G401 (cell line): ENCODE results near the gene TWF2. TPM values are rescaled to one million over a fixed set of nuclear protein-coding genes. Genes with fewer than 3 reads are reported as not detected.
A peak's percentile ranks its signal among the peaks of the same experiment; 100 is the strongest.
"Not testable (repeated sequence)": the region's sequence is repeated elsewhere in the genome, so short reads cannot be mapped to it uniquely, and the experiment has no call there.

Source experiments
- DNase-seq: peaks from one replicate; pipeline ENCODE4 v3.0.0-alpha.2; 2015; ENCODE audit warnings: low spot score
- in situ Hi-C: cut with HindIII; loops from 2 replicates; pipeline ENCODE4 v1.10.0; 2016; ENCODE audit warnings: low sequenced_read_pairs, mixed read lengths
- total RNA-seq: library from RNA; depleted of rRNA; stranded (reverse); fragments of >200 nt; shearing (Covaris generic); gene quantifications from 2 replicates; pipeline ENCODE4 v1.2.3, GENCODE V29; 2014; rRNA removed

TWF2 gene
- total RNA-seq = 237 and 258 TPM in 2 replicates

DNA sequence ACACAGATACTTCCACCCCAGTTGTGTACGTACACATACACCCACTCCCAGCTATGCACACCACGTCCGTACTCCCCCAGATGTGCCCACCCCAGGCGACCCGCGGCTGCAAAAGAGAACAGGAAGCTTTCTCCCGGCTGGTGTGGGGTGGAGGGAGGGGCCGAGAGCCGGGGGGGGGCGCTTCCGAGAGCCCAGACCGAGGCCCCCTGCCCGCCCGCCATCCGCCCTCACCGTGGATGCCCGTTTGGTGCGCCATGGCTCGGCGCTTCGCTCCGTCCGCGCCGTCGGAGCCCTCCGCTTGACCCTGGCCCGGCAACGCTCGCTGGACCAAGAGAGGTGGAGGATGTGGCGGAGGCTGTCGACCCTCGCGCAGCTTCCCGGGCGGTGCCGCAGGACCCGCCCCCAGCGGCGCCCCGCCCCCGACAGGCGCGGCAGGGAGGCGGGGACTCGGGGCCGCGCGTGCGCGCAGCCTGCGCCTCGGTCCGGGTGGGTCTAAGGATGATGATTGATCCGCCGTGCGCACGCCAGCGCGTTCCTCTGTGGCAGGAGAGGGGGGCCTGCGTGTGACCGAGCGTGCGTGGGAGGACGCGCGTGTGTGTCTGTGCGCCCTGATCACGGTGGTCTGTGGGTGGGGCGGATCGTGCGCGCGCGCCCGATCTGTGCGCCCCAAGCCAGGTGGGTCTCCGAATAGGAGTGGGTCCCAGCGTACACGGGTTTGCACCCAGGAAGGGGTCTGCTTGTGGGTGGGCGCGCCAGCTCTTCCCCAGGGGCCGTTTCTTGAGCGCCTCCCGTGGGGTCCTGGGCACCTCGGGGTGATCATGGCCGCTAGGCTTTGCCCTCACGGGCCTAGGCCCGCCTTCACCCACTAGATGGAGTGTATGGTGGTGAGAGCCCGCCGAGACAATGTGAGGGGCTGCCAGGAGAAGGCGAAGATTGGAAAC, at the start of gene TWF2:
Gene TWF2 (minus strand): TSS at position 398 of the 941 bp plus-strand sequence. CDS start 142 bp downstream, at position 256.
- in situ Hi-C loops = no loop called here
- DNase-seq = peak; percentile 77

DNA sequence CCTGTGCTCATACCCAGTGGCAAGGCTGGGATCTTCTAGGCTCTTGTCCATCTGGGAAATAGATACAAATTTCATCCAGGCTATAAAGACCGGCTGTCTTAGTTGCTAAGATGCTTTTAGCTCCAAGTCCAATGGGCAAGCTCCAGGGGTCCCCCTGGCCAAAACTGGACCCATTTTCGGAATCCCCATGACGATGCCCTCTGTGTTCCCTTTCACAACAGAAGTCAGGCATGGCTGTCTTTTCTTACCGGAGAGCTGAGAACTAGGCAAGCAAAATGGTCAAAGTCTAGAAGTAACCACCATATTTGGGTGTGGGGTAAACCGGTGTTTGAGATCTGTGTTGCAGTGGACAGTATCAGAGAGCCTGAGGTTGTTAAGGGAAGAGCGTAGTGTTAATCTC, 49.7 kb upstream of the TWF2 start:
- in situ Hi-C loops = no loop called here
- no peak for DNase-seq

DNA sequence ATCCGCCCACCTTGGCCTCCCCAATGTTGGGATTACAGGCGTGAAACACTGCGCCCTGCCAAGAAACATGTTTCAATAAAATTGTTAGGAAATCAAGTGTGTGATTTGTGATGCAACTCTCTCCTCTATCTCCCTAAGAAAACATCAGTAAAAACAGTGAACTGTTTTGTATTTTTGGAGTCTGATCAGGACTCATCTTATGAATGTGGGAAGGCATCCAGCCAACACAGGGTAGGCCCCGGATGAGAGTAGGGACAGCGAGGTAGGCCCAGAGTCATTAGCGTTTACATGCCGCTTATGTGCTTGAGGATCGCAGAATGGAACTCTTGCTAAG, 47.8 kb upstream of the TWF2 start:
- in situ Hi-C loops = no loop called here
- no peak for DNase-seq

DNA sequence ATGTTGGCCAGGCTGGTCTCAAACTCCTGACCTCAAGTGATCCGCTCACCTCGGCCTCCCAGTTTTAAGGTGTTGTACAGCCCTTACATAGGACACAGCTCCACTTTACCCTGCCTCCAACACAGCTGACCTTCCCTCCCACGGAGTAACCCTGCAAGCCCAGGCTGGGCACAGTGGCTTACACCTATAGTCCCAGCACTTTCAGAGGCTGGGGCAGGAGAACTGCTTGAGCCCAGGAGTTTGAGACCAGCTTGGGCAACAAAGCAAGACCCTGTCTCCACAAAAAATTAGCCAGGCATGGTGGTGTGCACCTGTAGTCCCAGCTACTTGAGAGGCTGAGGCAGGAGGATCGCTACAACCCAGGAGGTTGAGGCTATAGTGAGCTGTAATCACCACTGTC, 45.1 kb upstream of the TWF2 start:
- DNase-seq, in situ Hi-C loops: not testable (repeated sequence)

DNA sequence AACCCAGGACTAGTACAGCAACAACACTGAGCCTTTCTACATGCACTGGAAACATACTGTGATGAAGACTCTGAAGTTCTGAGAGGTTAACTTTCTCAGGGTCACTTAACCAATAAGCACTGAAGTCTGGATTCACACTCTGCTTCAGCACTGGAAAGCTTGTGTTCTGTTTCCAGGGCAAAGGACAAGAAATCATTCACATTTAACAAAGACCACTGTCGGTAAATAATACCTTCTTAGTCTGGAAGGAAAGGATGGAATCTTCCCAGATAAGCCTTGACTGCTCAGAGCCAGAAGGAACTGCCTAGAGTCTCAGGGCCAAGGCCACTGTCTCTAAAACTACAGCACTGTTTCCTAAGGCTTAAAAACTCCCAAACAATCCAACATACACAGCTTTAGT, 44.3 kb upstream of the TWF2 start:
- in situ Hi-C loops = no loop called here
- peak; percentile 25 for DNase-seq

DNA sequence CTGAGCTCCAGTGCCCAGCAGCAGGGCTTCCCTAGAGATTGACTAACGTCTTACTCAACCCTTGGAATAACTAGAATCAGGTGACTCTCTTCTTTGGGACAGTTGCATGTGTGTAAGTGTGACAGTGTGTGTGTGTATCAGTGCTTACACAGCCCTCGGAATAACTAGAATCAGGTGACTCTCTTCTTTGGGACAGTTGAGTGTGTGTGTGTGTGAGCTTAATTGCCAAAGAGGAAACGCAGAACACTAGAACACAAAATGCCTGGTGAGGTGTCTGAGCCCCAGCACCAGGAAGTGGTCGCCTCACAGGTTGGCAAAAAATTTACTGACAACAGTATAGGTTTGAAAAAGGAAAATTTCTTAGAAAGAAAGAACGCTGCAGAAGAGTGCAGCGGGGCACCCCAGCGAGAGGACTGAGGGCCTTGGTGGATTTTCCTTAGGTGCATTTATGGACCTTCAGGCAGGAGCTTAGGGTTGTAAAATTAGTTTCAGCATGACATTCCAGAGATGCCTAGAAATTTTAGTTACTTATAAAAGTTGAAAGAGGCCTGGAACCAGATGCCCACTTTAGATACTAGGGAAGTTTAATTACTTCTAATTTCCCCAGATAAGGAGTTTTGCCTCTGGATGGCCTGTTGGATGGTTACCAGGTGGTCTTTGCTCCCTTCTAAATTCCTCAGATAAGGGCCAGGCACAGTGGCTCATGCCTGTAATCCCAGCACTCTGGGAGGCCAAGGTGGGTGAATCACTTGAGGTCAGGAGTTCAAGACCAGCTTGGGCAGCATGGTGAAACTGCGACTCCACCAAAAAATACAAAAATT, 43.2 kb upstream of the TWF2 start:
- in situ Hi-C loops = no loop called here
- peak; percentile 53 for DNase-seq

DNA sequence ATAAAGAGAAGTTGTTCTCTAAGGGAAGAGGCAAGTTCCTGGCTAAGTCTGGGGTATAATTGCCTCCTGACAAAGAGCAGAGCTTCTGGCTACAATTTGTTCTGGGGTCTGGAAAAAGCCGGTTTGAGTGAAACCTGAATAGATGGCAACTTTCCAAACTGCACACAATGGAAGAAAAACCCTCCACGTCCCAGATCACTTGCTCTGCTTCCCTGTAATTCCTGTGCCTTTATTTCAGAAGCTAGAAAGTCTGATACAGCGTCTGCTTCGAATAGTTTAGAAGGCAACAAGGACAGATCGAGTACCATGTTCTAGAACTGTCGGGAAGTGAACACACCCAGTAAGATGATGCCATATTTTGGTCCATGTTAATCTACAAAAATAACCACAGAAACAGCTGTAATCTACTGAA, 41.1 kb upstream of the TWF2 start:
- DNase-seq = no peak
- in situ Hi-C loops = no loop called here

DNA sequence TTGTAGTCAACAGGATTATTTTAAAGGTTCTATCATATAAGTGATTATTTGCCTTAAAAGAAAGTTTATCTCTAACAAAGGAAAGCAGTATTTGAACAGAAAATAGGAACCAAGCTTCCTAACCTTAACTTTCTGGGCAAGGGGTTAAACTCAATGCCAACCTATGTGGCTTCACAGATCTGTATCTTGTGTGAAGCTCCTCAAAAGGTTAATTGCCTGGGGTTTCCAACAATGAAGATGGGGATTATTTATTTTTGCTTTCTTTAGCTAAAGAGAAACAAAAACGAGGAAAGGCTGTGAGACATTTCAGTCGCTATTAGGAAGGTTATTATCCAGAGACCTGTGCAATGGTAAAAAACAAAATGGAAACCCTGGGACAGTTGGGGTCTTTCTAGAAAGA, 40.6 kb upstream of the TWF2 start:
- DNase-seq = no peak
- in situ Hi-C loops = no loop called here

DNA sequence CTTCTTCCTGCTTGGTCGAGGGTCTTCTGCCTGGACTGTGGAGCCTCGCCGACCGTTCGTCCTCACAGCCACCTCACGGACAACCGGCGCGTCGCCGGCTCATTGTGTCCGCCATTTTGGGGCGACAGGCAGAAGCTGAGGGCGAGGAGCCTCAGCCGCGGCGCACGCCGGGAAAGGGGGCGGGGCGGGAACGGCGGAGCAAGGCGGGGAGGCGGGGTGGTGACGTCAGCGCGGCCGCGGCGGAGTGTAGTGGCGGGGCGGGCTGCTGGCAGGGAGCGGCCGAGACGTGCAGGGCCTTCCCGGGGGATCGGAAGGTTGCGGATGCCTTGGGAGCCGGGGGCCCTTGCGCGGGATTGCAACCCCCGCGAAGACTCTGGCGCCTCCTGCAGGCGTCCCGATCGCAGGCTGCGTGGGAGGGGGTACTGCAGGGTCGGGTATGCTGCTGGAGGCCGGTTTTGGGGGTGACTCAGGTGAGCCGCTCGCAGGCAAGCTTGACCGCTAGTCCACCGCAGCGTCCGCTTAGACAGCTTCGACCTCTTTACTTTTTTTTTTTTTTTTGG, 39.6 kb upstream of the TWF2 start, which contains the start of gene WDR82:
Gene WDR82 (minus strand): TSS at position 140 of the 560 bp plus-strand sequence. CDS start 288 bp downstream, outside the sequence.
- DNase-seq = peak; percentile 93
- in situ Hi-C loops = no loop called here

DNA sequence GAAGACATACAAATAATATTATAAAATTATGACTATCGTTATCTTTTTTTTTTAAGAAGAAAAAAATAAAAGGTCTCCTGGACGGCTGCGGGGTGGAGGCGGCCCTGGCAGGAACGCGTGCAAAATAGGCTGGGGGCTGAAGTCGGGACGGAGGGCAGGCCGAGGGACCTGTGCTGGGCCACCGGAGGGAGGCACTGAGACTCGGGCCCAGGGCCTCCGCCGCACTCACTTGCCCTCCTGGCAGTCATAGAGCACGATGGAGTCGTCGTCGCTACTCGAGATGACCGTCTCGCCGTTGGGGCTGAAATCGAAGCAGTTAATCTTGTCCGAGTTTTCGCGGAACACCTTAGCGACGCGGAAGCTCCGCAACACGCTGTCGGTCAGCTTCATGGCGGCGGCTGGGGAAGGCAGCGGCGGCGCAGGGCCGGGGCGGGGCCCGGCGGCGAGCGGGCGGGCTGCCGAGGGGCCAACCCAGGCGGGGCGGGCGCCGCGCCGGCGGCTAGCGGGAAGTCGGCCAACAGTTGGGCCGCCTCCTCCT, 39.1 kb upstream of the TWF2 start:
- in situ Hi-C loops = no loop called here
- DNase-seq = peak; percentile 61

DNA sequence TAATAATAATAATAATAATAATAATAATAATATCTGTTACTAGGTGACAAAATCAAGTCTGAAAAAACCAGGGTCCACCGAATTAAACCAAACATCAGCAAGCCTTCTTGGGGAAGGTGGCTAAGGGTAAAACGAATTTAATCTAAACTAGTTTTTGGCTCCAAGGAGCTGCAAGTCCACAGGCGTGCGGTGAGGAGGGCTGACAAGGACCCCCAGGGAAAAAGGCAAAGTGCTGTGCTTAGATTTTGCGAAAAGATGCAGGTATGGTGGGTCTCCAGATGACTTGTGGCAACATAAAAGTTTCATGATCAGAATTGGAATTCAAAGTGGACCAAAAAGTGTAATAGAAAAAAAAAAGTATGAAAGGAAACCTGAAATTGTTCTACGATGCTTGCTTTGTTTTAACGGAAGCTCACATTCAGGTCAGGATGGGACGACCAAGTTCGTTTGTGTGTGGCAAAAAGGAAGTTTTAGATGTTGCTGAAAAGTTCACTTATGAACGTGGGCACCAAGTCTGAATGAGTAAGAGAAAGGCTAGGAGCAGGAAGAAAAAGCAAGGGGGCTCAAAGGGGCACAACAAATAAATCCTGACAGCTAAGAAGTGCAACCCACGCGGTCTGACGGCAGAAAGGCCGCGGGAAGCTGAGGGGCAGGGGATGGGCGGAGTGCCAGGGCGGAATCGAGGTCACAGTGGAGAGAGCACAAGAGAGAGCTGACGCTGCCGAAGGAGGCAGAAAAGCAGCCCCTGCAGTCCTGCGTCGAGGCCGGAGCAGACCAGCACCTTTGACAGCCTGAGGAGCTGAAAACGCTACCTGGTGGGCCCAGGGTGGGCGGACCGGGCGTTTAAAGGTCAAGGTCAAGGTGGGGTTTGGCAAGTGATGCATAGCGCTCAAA, 38.4 kb upstream of the TWF2 start:
- DNase-seq = peak; percentile 54
- in situ Hi-C loops = no loop called here

DNA sequence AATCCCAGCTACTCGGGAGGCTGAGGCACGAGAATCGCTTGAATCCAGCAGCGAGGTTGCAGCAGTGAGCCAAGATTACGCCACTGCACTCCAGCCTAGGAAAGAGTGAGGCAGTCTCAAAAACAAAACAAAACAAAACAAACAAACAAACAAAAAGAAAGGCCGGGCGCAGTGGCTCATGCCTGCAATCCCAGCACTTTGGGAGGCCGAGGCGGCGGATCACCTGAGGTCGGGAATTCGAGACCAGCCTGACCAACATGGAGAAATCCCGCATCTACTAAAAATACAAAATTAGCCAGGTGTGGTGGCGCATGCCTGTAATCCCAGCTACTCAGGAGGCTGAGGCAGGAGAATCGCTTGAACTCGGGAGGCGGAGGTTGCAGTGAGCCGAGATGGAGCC, 35.8 kb upstream of the TWF2 start:
- in situ Hi-C loops, DNase-seq: not testable (repeated sequence)

DNA sequence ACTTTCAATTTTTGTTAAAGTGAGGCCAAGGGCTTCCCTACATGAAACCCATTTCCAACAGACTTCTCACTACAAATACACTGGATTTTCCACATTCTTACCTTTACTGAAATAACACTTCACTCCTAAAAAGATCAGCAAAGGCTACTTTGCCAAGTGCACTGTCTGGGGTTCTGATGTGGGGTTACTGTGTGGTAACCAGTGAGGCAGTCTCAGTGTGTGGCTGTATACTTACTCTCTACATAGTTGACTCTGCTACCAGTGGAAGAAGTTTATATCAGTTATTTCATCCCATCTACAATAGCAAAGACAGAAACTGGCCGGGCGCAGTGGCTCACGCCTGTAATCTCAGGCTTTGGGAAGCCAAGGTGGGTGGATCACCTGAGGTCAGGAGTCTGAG, 33.9 kb upstream of the TWF2 start:
- no peak for DNase-seq
- in situ Hi-C loops = no loop called here

DNA sequence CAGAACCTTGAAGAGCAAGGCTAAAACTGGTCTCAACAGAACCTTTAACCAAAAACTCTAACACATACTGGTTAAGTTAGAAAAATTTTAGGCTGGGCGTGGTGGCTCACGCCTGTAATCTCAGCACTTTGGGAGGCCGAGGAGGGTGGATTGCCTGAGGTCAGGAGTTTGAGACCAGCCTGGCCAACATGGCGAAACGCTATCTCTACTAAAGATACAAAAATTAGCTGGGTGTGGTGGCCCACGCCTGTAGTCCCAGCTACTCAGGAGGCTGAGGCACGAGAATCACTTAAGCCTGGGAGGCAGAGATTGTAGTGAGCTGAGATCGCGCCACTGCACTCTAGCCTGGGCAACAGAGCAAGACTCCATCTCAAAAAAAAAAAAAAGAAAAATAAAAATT, 33.2 kb upstream of the TWF2 start:
- DNase-seq, in situ Hi-C loops: not testable (repeated sequence)

DNA sequence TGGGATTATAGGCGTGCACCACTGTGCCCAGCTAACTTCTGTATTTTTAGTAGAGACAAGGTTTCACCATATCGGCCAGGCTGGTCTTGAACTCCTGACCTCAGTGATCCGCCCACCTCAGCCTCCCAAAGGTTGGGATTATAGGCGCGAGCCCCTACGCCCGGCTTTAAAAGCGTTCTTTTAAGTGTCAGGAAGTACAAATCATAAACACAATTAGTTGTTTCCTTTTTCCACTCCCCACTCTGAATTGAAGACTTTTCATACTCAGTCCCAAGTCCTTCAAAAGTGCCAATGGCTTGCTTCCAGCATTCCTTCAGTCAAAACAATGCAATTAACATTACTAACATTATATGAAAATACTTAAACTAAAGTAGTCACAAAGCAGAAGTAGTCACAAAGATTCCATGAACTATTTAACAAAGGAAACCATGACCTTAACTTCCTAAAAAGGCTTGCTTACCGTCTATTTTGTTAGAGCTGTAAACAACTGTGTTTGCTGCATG, 31.3 kb upstream of the TWF2 start:
- in situ Hi-C loops = no loop called here
- no peak for DNase-seq

DNA sequence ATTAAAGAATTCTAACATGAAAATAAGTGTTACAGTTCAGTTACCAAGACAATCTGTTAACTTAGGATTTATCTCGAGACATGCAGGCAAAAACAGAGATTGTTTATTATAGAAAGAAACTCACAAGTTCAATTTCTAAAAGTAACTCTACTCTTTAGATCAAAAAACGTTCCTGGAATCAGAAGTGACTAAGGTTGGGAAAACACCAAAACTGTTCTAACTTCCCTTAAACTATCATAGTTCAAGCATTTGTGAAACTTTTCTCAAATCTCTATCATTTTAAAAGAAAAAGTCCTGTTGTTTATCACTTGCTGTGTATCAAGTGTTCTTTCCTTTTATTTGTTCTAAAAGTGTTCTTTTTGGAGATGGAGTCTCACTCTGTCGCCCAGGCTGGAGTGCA, 30.8 kb upstream of the TWF2 start:
- in situ Hi-C loops = no loop called here
- DNase-seq = no peak

DNA sequence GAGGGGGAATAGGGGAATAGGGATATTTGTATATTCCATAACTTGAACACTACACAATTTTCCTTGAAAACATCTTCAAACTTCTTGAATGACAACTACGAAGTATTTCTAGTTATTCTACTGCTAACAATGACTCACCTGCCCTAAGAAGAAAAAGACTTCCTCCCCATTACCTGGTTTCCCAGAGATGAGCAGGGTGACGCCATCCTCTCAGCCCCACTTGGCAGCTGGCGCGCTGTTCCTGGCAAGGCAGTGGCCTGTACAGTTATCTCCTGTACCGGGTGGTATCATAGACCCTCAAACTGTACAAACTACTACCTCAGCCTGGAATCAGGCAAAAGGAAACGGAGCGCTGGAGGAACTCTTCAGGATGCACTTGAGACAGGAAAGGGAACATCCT, 29.1 kb upstream of the TWF2 start:
- DNase-seq = no peak
- in situ Hi-C loops = no loop called here

DNA sequence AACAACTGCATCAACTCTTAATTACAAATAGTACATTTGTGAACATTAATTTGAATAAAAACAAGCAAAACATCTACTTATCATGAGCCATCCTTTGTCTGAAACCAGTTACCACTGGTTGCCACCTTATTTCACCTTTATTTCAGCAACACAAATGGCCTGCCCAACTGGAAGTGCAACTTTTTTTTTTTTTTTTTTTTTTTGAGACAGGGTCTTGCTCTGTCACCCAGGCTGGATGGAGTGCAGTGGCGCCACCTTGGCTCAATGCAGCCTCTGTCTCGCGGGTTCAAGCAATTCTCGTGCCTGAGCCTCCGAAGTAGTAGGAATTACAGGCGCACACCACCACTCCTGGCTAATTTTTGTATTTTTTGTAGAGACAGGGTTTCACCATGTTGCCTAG, 26.4 kb upstream of the TWF2 start:
- in situ Hi-C loops = no loop called here
- no peak for DNase-seq
